ENCODE measurements around the gene DNA2.

The DNA2 gene

DNA sequence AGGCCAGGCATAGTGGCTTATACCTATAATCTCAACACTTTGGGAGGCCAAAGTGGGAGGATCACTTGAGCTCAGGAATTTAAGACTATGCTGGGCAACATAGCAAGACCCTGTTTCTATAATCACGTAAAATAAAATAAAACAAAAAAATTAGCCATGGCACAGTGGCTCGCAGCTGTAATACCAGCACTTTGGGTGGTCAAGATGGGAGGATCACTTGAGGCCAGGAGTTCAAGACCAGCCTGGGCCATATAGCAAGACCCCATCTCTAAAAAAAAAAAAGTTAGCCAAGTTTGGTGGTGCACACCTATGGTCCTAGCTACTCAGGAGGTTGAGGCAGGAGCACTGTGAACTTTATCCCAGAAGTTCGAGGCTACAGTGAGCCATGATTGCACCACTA, 30.9 kb downstream of the DNA2 start:
- no peak for DNase-seq

DNA sequence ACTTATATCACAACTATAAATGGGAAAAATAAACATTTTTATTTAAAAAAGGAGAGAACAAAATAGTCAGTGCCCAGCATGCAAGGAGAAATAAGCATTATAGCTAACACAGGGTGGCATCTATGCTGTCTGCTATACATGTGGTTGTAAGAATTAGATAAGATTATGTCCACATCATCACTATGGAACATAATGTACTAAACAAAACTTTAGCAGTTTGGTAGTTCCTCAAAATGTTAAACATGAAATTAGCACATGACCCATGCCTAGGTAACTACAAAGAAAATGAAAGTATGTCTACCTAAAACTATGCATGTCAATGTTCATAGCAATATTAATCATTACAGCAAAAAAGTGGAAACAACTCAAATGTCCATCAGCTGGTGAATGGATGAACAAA, 36.0 kb downstream of the DNA2 start:
- DNase-seq: no peak

DNA sequence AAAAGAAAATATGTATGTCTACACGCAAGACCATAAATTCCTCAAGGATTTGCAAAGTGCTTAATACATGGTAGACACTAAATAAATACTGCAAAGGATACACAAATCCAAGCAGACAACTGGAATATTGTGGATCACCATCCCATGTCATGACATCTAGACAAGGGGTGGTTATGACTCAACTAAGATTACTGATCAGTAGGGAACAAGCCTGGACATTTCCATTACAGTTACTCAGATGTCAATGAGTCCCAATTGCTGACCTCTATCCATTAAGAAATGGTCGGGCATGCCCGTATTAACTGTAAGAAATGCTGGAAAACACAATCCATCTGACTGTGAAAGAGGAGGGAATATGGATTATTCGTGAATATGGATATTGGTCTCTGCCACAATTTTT, 37.1 kb downstream of the DNA2 start:
- DNase-seq: no peak

DNA sequence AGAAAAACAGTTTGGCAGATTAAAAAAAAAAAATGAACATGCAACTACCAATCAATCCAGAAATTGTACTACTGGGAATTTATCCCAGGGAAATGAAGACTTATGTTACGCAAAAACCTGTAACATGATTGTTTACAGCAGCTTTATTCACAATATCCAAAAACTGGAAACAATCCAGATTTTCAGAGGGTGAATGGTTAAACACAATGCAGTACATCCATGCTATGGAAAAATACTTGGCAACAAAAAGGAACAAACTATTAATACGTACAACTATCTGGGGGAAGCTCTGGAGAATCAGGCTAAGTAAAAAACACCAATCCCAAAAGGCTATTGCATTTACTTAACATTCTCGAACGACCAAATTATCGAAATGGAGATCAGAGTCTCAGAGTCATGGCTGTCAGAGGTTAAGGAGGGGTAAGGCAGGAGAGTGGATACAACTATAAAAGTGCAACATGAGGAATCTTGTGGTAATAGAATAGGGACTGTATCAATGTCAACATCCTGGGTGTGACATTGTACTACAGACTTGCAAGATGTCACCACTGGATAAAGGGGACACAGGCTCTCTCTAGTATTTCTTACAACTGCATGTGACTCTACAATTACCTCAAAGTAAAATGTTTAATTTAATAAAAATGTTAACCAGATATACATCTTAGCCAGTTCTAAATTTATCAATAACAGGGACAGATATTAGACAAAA, 43.2 kb downstream of the DNA2 start:
- DNase-seq: no peak

DNA sequence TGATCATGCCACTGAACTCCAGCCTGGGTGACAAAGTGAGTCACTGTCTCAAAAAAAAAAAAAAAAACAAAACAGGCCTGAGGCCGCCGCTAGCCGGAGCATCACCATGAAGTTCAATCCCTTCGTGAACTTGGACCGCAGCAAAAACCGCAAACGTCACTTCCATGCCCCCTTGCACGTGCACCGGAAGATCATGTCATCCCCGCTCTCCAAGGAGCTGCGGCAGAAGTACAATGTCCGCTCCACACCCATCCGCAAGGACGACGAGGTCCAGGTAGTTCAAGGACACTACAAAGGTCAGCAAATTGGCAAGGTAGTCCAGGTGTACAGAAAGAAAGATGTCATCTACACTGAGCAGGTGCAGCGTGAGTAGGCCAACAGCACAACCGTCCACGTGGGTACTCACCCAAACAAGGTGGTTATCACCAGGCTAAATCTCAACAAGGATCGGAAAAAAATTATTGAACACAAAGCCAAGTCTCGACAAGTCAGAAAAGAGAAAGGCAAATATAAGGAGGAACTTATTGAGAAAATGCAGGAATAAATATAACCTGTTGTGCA, 47.2 kb downstream of the DNA2 start:
- no peak for DNase-seq

DNA sequence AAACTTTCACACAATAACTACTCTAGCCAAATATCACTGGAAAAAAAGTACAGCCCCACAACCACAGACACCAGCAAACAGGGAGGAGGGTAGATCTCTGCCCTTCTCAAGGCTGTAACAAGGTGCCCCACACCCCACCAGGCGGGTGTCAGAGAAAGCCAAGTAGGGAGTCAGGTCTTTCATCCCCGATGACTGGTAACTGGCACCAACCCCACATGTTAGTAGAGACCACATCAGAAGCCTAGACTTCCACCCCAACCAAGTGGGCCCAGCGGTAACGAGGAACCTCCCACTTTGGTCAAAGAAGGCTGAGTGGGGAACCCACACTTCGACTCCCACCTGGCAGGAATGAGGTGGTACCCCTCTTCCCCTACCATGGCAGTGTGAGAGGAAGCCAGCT, 48.3 kb downstream of the DNA2 start:
- no peak for DNase-seq

DNA sequence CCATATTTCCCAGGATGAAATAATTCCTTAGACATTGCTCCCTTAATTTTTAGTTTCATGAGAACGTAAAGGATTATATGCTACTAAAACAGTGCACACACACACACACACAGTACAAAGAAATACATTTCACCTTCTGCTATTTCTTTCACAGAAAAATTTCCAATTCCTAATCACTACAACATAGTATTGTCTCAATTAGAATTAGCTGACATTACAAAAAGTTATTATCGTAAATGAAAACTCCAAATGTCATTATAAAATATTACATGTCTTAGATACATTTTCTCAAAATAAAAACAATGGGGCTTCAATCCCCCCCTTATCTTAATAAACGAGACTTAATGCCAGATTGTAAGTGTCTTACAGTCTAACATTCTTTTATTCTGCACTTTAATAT, 52.4 kb downstream of the DNA2 start:
- DNase-seq: no peak

DNA sequence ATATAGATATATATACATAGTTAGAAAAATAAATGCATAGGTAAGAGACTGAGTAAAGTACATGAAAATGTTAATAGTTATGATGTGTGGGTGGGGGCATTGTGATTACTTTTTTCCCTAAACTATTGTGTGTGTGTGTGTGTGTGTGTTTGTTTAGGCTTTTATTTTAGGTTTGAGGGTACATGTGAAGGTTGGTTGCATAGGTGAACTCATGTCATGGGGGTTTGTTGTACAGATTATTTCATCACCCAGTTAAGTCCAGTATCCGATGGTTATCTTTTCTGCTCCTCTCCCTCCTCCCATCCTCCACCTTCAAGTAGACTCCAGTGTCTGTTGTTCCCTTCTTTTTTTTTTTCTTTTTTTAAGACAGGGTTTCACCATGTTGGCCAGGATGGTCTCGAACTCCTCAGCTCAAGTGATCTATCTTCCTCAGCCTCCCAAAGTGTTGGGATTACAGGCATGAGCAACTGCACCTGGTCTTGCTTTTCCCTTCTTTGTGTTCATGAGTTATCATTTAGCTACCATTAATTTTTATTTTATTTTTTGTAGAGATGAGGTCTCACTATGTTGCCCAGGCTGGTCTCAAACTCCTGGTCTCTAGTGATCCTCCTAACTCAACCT, 62.8 kb downstream of the DNA2 start:
- DNase-seq: no peak

DNA sequence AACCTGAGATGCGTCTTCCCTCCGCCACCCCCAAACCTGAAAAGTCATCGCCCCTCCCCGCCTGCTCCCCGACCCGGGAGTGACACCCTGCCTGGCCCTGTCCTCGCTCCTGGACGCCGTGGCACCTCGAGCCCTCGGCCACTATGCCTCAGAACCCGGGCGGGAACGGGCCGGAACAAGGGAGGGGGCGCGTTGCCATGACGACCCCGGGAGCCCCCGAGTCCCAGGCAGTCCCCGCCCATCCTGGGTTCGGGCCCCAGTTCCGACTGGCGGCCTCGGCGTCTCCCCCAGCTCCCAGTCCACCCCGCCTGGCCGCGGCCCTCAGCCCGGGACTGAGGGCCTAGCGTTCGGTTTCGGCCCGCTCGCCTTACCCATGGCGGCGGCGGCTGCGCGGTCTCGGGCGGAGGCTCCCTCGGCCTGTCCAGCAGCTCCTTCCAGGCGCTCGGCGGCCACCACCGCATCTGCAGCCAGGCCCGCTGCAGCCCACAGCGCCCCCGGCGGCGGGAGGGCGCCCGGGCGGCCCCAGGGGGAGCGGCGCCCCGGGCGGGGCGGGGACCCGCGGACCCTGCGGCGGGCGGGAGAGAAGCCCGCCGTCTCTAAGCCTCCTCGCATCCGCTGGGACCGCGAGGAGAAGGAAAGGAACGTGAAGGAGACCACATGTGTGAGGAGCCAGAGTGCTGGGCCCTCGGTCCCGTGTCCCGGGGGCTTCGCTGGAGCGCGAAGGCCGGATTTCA, 64.8 kb downstream of the DNA2 start, which contains the start of gene RUFY2:
Gene RUFY2 (minus strand): TSS at position 463 of the 734 bp plus-strand sequence. CDS start 88 bp downstream, at position 375.
- DNase-seq: peak; percentile 57

DNA sequence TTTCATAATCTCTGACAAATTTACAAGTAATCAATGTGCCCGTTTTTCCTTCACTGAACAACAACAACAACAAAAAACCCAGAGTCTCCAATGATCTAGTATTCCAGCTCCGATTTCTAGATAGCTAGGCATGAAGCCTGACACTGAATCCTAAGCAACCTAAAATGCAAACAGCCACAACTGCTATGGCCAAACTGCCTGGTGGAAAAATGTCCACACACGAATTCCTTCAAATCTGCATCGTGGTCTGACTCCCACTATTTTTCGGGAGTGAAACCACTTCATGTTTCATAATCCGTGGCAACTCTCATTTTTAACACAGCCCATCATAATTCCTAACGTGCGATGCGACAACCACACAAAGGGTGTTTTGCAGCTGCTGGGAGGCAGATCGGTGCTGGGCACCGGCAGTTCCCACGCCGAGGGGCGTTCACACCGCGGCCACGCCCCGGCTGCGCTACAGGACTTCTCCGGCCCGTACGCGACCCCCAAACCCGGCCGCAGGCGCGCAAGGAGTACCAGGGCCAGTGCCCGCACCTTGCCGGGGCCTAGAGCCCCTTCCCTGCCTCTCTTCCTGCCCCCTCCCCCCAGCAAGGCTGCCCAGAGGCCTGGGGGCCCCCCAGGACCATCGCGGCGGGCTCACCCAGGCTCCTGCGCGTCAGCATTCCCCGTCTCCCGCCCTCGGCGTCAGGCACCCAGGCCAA, 65.5 kb downstream of the DNA2 start:
- peak; percentile 25 for DNase-seq

DNA sequence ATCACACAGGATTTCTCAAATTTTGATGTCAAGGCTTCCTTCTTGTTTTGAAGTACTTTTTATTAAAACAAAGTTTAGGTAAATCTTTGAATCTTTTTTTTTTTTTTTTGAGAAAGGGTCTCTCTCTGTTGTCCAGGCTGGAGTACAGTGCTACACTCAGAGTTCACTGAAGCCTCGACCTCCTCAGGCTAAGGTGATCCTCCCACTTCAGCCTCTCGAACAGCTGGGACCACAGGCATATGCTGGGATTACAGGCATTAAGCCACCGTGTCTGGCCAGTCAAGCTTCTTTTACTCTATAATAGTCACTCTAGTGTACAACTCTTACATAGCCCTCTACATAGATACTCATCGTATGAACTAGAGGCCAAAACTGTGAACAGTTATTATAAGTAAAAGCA, 68.1 kb downstream of the DNA2 start:
- DNase-seq: no peak

DNA sequence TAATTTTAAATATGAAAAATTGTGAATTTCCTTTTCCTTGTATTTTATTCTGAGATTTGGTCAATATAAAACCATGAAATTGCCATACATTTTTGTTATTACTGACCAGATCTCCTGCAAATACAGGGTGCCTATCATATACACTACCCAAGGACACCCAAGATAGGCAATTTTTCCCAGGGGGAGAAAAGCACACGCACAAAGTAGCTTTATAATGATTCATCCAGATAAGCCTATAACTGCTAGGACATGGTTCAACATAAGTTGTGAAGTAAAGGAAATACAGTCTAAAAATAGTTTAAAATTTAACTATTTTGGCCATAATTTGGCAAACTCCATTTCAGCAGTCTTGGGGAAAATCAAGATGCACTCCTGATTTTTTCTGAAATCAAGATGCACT, 69.5 kb downstream of the DNA2 start:
- no peak for DNase-seq

DNA sequence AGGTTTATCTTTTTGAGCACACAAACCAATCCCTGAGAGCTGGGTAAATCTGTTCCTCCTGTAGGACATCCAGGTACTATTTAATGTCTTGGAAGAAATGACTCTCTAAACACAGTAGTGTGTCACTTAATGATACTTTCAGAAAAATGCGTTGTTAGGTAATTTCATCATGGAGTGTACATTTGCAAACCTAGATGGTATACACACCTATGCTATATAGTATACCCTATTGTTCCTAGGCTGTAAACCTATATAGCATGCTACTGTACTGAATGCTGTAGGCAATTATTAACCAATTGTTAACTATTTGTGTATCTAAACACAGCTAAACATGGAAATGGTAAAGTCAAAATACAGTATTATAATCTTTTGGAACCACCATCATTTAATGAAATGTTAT, 74.8 kb downstream of the DNA2 start:
- DNase-seq: no peak

DNA sequence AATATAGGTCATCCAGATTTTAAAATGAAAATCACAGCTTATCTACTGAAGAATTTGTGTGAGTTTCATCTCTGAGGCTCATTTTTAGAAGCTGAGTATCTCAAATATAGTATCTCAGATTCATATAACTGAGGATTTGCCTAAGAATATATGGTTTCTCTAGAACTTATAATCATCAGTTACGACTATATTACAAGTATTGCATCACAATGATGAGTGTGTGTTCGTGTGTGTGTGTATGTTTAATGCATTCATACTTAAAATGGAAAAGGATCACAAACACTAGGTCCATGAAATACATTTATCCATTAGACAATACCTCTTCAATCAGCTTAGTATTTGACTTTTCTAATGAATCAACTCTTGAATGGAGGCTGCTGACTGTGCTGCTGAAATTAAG, 86.0 kb downstream of the DNA2 start:
- DNase-seq: no peak

DNA sequence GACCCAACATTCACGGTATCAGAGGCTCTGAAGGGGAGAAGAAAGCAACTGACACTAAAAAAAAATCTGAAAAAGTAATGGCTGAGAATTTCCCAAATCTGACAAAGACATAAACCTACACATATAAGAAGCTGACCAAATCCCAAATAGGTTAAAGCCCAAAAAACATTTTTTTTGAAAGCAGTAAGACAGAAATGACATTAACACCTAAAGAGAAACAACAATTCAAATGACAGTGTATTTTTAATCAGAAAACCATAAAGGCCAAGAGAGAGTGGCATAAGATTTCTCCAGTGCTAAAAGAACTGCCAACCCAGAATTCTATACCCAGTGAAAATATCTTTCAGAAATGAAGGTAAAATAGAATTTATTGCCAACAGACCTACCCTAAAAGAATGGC, 100.2 kb downstream of the DNA2 start:
- DNase-seq: no peak

DNA sequence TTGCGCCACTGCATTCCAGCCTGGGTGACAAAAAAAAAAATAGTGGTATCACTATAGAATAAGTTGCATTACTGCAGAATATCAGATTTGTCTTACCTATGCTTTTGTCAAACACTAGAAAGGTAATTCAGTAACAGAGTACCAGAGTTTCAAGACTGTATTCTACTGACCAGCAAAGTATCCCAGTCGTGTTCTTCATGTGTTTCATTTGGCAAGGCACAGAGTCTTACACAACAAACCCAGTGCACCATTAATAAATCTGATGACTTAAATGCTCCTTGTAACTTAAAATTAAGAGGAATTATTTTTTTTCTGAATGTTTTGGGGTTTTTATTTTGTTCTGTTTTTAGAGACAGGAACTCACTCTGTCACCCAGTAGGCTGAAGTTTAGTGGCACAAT, 104.7 kb downstream of the DNA2 start:
- DNase-seq: no peak

DNA sequence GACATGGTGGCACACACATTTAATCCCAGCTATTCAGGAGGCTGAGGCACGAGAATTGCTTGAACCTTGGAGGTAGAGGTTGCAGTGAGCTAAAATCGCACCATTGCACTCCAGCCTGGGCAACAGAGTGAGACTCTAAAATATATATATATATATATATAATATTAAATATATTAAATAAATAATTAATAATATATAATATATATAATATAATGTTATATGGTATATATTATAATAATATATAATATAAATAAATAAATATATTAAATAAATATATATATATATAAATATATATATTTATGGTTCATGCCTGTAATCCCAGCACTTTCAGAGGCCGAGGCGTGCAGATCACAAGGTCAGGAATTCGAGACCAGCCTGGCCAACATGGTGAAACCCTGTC, 105.2 kb downstream of the DNA2 start:
- DNase-seq: no peak

DNA sequence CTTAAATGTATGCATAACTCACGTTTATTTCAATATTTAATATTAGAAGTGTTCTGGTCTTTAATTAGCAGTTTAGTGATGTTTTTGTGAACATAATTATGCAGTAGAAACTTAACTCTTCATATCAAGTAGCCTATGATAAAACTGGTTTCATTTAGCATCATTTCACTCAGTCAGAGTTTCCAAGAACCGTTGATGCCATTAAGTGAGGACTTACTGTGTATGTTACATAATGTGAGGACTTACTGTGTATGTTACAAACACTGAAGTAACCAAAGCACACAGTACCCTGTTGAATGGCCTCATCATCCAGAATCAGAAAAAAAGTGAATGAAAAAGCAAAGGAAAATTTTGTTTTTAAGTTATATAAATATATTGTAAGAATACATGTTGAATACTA, 106.2 kb downstream of the DNA2 start:
- no peak for DNase-seq

DNA sequence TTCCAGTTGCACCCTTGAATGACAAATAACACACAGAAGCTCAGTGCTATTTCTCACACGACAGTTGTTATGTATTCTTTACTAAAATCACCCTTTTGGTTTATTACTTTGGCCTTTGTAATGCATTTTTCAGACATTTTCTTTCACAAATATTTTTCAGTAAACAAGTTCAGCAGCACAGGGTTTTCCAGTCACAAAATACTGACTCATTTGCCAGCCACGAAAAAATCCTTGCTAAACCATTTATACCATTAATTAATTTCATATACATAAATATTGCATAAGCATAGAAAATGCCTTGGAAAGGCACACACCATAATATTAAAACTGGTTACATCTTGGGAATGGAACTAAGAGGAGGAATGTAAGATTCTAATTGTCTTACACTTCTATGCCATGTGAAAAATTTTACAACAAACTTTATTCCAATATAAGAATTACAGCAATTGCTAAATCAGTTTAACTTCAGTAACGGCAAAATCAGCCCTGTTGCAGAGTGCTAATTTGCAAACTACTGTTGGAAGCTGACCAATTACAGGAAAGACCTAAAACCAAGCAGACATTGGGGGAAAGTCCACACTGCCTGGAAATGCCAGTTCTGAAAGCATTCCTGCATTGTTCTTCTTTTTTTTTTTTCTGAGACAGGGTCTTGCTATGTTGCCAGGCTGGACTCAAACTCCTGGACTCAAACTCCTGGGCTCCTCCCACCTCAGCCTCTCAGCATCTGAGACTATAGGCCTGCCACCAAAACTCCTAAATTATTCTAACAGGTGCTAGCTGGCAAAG, 107.5 kb downstream of the DNA2 start:
- DNase-seq: no peak
